Activated B cell treated with CpG ODN at 0.5 μM for 24 hours (primary cell): ENCODE results near the gene CTDP1. TPM values are rescaled to one million over a fixed set of nuclear protein-coding genes. Genes with fewer than 3 reads are reported as not detected.

Experiments
- ATAC-seq: fragments of 200-7000 bp; cut with Tn5 transposase; one replicate; pipeline ENCODE4 v1.10.0; 2021; ENCODE audit warnings: low read depth, mild to moderate bottlenecking, moderate library complexity
- CTCF ChIA-PET: fragments of 350-600 bp; sonication (Branson Sonifier 250); formaldehyde crosslinking; loops from one replicate; lab custom pipeline; 2021; ENCODE audit warnings: antibody characterized with exemption; lab: Charles Lee
- POLR2A ChIA-PET: fragments of 350-600 bp; sonication (Branson Sonifier 250); formaldehyde crosslinking; loops from one replicate; lab custom pipeline; 2021; ENCODE audit warnings: antibody characterized with exemption; lab: Charles Lee
- DNase-seq: peaks from one replicate; pipeline ENCODE4 v3.0.0; 2022
- H3K27ac Mint-ChIP-seq: one replicate; pipeline ENCODE4 v1.8.0; 2020; ENCODE audit warnings: mixed read lengths
- H3K27me3 Mint-ChIP-seq: one replicate; pipeline ENCODE4 v1.8.0; 2021; ENCODE audit warnings: mixed read lengths
- H3K36me3 Mint-ChIP-seq: one replicate; pipeline ENCODE4 v1.8.0; 2021; ENCODE audit warnings: low read depth, mixed read lengths
- H3K4me1 Mint-ChIP-seq: one replicate; pipeline ENCODE4 v1.8.0; 2021; ENCODE audit warnings: mixed read lengths
- H3K4me3 Mint-ChIP-seq: one replicate; pipeline ENCODE4 v1.8.0; 2020; ENCODE audit warnings: mild to moderate bottlenecking, mixed read lengths
- H3K9me3 Mint-ChIP-seq: one replicate; pipeline ENCODE4 v1.8.0; 2020; ENCODE audit warnings: mixed read lengths
- intact Hi-C: fragments of 100-400 bp; cut with micrococcal nuclease; formaldehyde crosslinking; loops from one replicate; pipeline ENCODE4 v1.15.1; 2024
- total RNA-seq: library from RNA; stranded (reverse); gene quantifications from 2 replicates; pipeline ENCODE4 v1.2.3, GENCODE V29; 2022
- TF ChIP-seq, protein P1 (sequence below): fragments of 200-600 bp; IDR thresholded peaks from one replicate; pipeline ENCODE4 v1.8.0; 2022; ENCODE audit warnings: antibody characterized with exemption, mild to moderate bottlenecking

Gene CTDP1
- total RNA-seq, 1 donor from 2014 or later: 33.8 TPM

DNA sequence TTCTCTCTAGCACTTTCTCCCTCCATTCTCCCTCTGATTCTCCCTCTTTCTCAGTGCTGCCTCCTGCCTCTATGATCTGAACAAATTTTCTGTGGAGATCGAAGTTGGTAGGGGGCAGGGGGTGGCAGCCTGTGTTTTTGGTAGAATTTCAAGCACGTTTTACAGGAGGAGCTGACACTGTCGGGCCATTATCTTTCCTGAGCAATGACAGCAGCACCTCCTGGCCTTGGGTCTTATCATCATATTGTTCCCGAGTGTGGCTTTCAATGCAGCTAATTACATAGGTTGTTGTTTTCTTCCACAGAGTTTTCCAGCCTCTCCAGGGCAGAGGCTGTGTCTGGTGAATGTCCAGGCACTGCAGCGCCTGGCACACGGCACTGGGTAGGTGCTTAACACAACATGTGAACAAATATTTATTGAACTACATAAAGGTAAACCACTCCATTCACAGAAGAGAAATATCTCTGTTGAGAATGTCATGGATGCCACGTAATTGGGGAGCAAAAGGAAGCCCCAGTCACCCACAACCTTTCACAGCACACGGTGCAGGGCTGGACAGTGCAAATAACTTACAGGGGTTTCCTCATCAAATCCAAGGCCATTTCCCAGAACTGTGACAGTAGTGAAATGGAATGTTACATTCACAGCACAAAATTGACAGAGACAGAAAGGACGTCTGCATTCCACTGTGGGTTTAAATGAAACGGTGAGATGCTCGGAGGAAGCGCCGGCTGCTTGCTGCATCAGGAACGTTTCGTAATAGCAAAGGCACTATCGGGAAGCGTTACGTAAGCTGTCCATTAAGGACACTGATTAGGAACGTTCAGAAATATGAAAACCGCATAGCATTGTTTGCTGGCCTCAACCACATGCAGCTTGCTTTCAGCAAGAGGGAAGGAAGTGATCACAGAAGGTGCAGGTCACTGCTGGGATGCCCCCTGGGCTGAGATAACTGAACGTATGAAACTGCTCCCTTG is 111.7 kb downstream of the CTDP1 start:
- intact Hi-C loops: no loop called here
- H3K27me3 Mint-ChIP-seq: peaks cover 42% of the 10 kb centered on the region

DNA sequence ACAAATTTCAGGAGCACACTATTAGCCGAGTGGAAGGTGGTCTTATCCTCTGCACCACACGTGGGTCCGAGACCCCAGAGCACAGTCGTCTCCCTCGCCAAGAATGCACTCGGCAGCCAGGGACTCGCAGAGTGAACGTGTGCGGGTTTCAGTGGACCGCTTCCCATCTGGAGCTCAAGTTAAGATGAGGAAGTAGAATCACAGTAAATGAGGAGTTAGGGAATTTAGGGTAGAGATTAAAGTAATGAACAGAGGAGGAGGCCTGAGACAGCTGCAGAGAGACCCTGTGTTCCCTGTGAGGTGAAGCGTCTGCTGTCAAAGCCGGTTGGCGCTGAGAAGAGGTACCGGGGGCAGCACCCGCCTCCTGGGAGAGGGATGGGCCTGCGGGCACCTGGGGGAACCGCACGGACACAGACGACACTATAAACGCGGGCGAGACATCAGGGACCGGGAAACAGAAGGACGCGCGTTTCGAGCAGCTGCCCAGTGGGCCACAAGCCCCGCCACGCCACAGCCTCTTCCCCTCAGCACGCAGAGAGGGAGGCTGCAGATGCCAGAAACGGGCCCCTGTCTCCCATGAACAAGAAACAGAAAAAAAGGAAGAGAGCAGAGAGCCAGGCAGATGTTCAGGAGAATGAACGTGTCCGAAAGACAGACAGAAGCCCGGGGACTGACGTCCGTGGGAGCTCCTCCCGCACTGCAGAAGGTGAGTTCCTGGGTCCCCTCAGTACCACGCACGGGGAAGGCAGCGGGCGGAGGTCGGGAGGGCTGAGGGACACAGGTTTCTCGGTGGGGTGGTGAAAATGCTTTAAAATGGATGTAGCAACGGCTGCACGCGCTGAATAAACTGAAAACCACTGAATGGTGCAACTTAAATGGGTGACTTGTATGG is 112.7 kb downstream of the CTDP1 start:
- no peaks in the 10 kb centered on the region for H3K9me3 Mint-ChIP-seq
- TF ChIP-seq, protein P1, sequence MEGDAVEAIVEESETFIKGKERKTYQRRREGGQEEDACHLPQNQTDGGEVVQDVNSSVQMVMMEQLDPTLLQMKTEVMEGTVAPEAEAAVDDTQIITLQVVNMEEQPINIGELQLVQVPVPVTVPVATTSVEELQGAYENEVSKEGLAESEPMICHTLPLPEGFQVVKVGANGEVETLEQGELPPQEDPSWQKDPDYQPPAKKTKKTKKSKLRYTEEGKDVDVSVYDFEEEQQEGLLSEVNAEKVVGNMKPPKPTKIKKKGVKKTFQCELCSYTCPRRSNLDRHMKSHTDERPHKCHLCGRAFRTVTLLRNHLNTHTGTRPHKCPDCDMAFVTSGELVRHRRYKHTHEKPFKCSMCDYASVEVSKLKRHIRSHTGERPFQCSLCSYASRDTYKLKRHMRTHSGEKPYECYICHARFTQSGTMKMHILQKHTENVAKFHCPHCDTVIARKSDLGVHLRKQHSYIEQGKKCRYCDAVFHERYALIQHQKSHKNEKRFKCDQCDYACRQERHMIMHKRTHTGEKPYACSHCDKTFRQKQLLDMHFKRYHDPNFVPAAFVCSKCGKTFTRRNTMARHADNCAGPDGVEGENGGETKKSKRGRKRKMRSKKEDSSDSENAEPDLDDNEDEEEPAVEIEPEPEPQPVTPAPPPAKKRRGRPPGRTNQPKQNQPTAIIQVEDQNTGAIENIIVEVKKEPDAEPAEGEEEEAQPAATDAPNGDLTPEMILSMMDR: no peak
- ChIA-PET POLR2A (interaction anchor here (0.7 kb wide), 1 partner anchor 157 kb away, joined by 3 read pairs; no protein-coding TSS in a partner anchor), CTCF (interaction anchor here (0.7 to 1.2 kb wide), 3 partner anchors 34 to 166 kb away, joined by 3 read pairs; no protein-coding TSS in a partner anchor)
- no peak overlapping the region for H3K27ac Mint-ChIP-seq
- H3K4me1 Mint-ChIP-seq: peaks cover 33% of the 10 kb centered on the region
- intact Hi-C loops: no loop called here
- ATAC-seq (no peak), DNase-seq (no peak)
- H3K4me3 Mint-ChIP-seq: peak overlapping the region; percentile 13
- H3K36me3 Mint-ChIP-seq: no peaks in the 10 kb centered on the region
- H3K27me3 Mint-ChIP-seq: peaks cover 36% of the 10 kb centered on the region

More for the DNA sequence above, 111.7 kb downstream of the CTDP1 start:
- TF ChIP-seq, protein P1: no peak
- Mint-ChIP-seq H3K4me1 (peaks cover 31% of the 10 kb centered on the region), H3K36me3 (no peaks in the 10 kb centered on the region), H3K4me3 (peak overlapping the region; percentile 0), H3K27ac (no peak overlapping the region), H3K9me3 (no peaks in the 10 kb centered on the region)
- ChIA-PET POLR2A (interaction anchor here (0.7 kb wide), 1 partner anchor 158 kb away, joined by 3 read pairs; no protein-coding TSS in a partner anchor), CTCF (interaction anchor here (0.8 kb wide), 1 partner anchor 35 kb away, joined by 3 read pairs; no protein-coding TSS in a partner anchor)
- DNase-seq (no peak), ATAC-seq (no peak)

DNA sequence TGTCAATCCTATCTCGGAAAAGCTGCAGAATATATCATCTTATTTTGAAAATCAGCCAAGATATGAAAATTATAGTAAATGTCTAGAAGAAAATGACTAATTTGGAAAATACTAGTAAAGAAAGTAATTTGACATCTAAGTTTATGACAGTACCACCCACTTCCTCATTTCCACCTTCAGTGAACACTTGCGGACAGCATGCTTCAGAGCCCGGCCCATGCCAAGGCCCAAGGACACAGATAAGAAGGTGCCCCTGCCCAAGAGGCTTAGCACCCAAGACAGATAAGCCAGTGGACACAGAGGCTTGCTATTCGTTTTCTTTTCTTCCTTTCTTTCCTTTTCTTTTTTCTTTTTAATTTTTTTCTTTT is 113.4 kb downstream of the CTDP1 start:
- intact Hi-C loops: loop anchor here (1.0 kb wide), 1 partner anchor 27 kb away; no protein-coding TSS in a partner anchor
- ChIA-PET CTCF (interaction anchor here (0.7 to 1.2 kb wide), 2 partner anchors 33 to 166 kb away, joined by 3 read pairs; no protein-coding TSS in a partner anchor), POLR2A (no interaction called here)
- TF ChIP-seq, protein P1: no peak
- DNase-seq (no peak), ATAC-seq (peak; percentile 69)
- Mint-ChIP-seq H3K27ac (no peak overlapping the region), H3K4me3 (peak overlapping the region; percentile 13), H3K27me3 (peaks cover 33% of the 10 kb centered on the region), H3K4me1 (peaks cover 35% of the 10 kb centered on the region), H3K9me3 (no peaks in the 10 kb centered on the region), H3K36me3 (no peaks in the 10 kb centered on the region)

DNA sequence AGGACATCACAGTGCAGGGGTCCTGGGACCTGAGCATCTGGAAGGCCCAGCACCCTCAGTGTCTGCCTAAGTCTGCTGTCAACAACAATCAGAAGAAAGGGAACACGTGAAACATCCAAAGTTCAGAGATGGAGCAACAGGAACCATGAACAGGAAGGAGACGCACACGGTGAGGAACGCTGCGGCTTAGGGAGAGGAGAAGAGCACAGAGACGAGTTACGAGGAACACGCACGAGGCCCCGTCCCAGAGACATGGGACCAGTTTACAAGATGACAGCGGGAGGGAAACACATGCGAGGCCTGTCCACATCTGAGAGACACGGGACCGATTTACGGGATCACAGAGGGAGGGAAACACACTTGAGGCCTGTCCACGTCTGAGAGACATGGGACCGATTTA is 115.2 kb downstream of the CTDP1 start:
- CTCF ChIA-PET: no interaction called here
- no peaks in the 10 kb centered on the region for H3K36me3 Mint-ChIP-seq
- DNase-seq: no peak

More for the DNA sequence above, 115.2 kb downstream of the CTDP1 start:
- H3K9me3 Mint-ChIP-seq: no peaks in the 10 kb centered on the region
- ATAC-seq: no peak
- no peak overlapping the region for H3K27ac Mint-ChIP-seq
- peaks cover 38% of the 10 kb centered on the region for H3K27me3 Mint-ChIP-seq
- H3K4me1 Mint-ChIP-seq: peaks cover 44% of the 10 kb centered on the region
- intact Hi-C loops: loop anchor here (5.0 kb wide), 2 partner anchors 167 to 237 kb away; partner anchors contain the start of genes HSBP1L1 and RBFA
- no peak overlapping the region for H3K4me3 Mint-ChIP-seq
- TF ChIP-seq, protein P1: no peak
- POLR2A ChIA-PET: no interaction called here
